Measurements from ENCODE around the gene ANK3. TPM values are rescaled to one million over a fixed set of nuclear protein-coding genes. Genes with fewer than 3 reads are reported as not detected.

Gene ANK3
- polyA plus RNA-seq, 1 donor (not counting 4 experiments of a cell fraction or from before 2014, with no cell fraction given) = 8.3 TPM

GRCh38 chr10:60123668-60124067 lies 266.0 kb downstream of the ANK3 start:
- H4K20me1 ChIP-seq (ENCODE audit: control insufficient read depth, extremely low read depth, insufficient read depth, low read length) = no peaks in the 10 kb centered on the region
- DNase-seq (ENCODE audit: low read depth, low spot score) (no peak), FAIRE-seq (no peak)
- H3K4me3 ChIP-seq (ENCODE audit: control insufficient read depth in 2 of 3, extremely low read depth in 1 of 3, insufficient read depth in 2 of 3, low read depth in 1 of 3, low read length in 3 of 3) = peak overlapping the region in 1 of 3 experiments; percentile 21
- dilution Hi-C loops (cut with MboI; ENCODE audit: extremely low pct_ligation_motif_present, low sequenced_read_pairs) = loop anchor here (25.0 kb wide), 2 partner anchors 89 to 314 kb away; no protein-coding TSS in a partner anchor
- peaks cover 15% of the 10 kb centered on the region for H3K4me1 ChIP-seq (ENCODE audit: control insufficient read depth, extremely low read depth, insufficient read depth, low read length)
- no peak overlapping the region for H2AFZ ChIP-seq (ENCODE audit: control insufficient read depth, low read length)
- no peaks in the 10 kb centered on the region for H3K79me2 ChIP-seq (ENCODE audit: control insufficient read depth, insufficient read depth, low read length)
- no peak for TF ChIP-seq CTCF (optimal IDR thresholded peaks at IDR 0.05 in 1 of 3, IDR thresholded peaks at IDR 0.05 in 1 of 3, conservative IDR thresholded peaks at IDR 0.05 in 1 of 3; ENCODE audit: extremely low read depth in 1 of 3, insufficient read depth in 2 of 3, low read length in 3 of 3)
- H3K27ac ChIP-seq (ENCODE audit: control insufficient read depth, insufficient read depth, low read length) = peak overlapping the region; percentile 48
- no peak overlapping the region for H3K9ac ChIP-seq (ENCODE audit: control insufficient read depth, extremely low read depth, insufficient read depth, low read length)
- no peaks in the 10 kb centered on the region for H3K9me1 ChIP-seq (ENCODE audit: control insufficient read depth, extremely low read depth, insufficient read depth, low read length)
- peak overlapping the region; percentile 68 for H3K4me2 ChIP-seq (ENCODE audit: control insufficient read depth, extremely low read depth, insufficient read depth, low read depth, low read length)
- no peaks in the 10 kb centered on the region for H3K36me3 ChIP-seq (ENCODE audit: control insufficient read depth in 2 of 2, extremely low read depth in 1 of 2, insufficient read depth in 2 of 2, low read length in 2 of 2)
- no peaks in the 10 kb centered on the region for H3K27me3 ChIP-seq (ENCODE audit: control insufficient read depth, extremely low read depth, insufficient read depth, low read length)
- H3K9me3 ChIP-seq (ENCODE audit: control insufficient read depth, low read depth, low read length) = no peaks in the 10 kb centered on the region

GRCh38 chr10:60123172-60123571 lies 266.5 kb downstream of the ANK3 start:
- Histone ChIP-seq H3K9ac (ENCODE audit: control insufficient read depth, extremely low read depth, insufficient read depth, low read length) (no peak overlapping the region), H3K4me2 (ENCODE audit: control insufficient read depth, extremely low read depth, insufficient read depth, low read depth, low read length) (peak overlapping the region; percentile 68), H3K27me3 (ENCODE audit: control insufficient read depth, extremely low read depth, insufficient read depth, low read length) (no peaks in the 10 kb centered on the region), H2AFZ (ENCODE audit: control insufficient read depth, low read length) (no peak overlapping the region), H3K79me2 (ENCODE audit: control insufficient read depth, insufficient read depth, low read length) (no peaks in the 10 kb centered on the region), H3K36me3 (ENCODE audit: control insufficient read depth in 2 of 2, extremely low read depth in 1 of 2, insufficient read depth in 2 of 2, low read length in 2 of 2) (no peaks in the 10 kb centered on the region), H3K9me3 (ENCODE audit: control insufficient read depth, low read depth, low read length) (no peaks in the 10 kb centered on the region), H3K27ac (ENCODE audit: control insufficient read depth, insufficient read depth, low read length) (peak overlapping the region; percentile 48), H4K20me1 (ENCODE audit: control insufficient read depth, extremely low read depth, insufficient read depth, low read length) (no peaks in the 10 kb centered on the region), H3K9me1 (ENCODE audit: control insufficient read depth, extremely low read depth, insufficient read depth, low read length) (no peaks in the 10 kb centered on the region), H3K4me3 (ENCODE audit: control insufficient read depth in 2 of 3, extremely low read depth in 1 of 3, insufficient read depth in 2 of 3, low read depth in 1 of 3, low read length in 3 of 3) (peak overlapping the region in 1 of 3 experiments; percentile 21), H3K4me1 (ENCODE audit: control insufficient read depth, extremely low read depth, insufficient read depth, low read length) (peaks cover 15% of the 10 kb centered on the region)
- TF ChIP-seq EZH2 (IDR thresholded peaks at IDR 0.05; ENCODE audit: low read length) = no peak
- no peak for TF ChIP-seq CTCF (optimal IDR thresholded peaks at IDR 0.05 in 1 of 3, IDR thresholded peaks at IDR 0.05 in 1 of 3, conservative IDR thresholded peaks at IDR 0.05 in 1 of 3; ENCODE audit: extremely low read depth in 1 of 3, insufficient read depth in 2 of 3, low read length in 3 of 3)
- FAIRE-seq = peak; percentile 86
- DNase-seq (ENCODE audit: low read depth, low spot score) = peak; percentile 71
- dilution Hi-C loops (cut with MboI; ENCODE audit: extremely low pct_ligation_motif_present, low sequenced_read_pairs) = loop anchor here (25.0 kb wide), 2 partner anchors 89 to 314 kb away; no protein-coding TSS in a partner anchor

Data from keratinocyte (primary cell).